HEK293T (cell line): ENCODE results near the gene SVIL.

Source experiments
- ARNT ChIP-seq: fragments of 450-650 bp; IDR thresholded peaks from 2 replicates; pipeline ENCODE4 v1.6.1; 2017; ENCODE audit warnings: mild to moderate bottlenecking
- BHLHE40 ChIP-seq: fragments of 450-650 bp; IDR thresholded peaks from 2 replicates; pipeline ENCODE4 v1.6.1; 2016; ENCODE audit warnings: mild to moderate bottlenecking, moderate library complexity, borderline replicate concordance
- CTBP1 ChIP-seq: fragments of 450-650 bp; IDR thresholded peaks from 2 replicates; pipeline ENCODE4 v1.6.1; 2016; ENCODE audit warnings: borderline replicate concordance
- ELF4 ChIP-seq: fragments of 450-650 bp; IDR thresholded peaks from 2 replicates; pipeline ENCODE4 v1.6.1; 2017; ENCODE audit warnings: antibody characterized with exemption
- FOXA1 ChIP-seq: fragments of 450-650 bp; IDR thresholded peaks from 2 replicates; pipeline ENCODE4 v1.6.1; 2016; ENCODE audit warnings: mild to moderate bottlenecking
- FOXK2 ChIP-seq: fragments of 450-650 bp; IDR thresholded peaks from 2 replicates; pipeline ENCODE4 v1.6.1; 2016; ENCODE audit warnings: mild to moderate bottlenecking
- FOXM1 ChIP-seq: fragments of 450-650 bp; IDR thresholded peaks from 2 replicates; pipeline ENCODE4 v1.6.1; 2017; ENCODE audit warnings: mild to moderate bottlenecking, borderline replicate concordance
- LEF1 ChIP-seq: fragments of 450-650 bp; IDR thresholded peaks from 2 replicates; pipeline ENCODE4 v1.6.1; 2017; ENCODE audit warnings: mild to moderate bottlenecking, borderline replicate concordance
- NFRKB ChIP-seq: fragments of 450-650 bp; IDR thresholded peaks from 2 replicates; pipeline ENCODE4 v1.6.1; 2016; ENCODE audit warnings: mild to moderate bottlenecking, moderate library complexity
- SP1 ChIP-seq: fragments of 450-650 bp; IDR thresholded peaks from 2 replicates; pipeline ENCODE4 v1.6.1; 2017

DNA sequence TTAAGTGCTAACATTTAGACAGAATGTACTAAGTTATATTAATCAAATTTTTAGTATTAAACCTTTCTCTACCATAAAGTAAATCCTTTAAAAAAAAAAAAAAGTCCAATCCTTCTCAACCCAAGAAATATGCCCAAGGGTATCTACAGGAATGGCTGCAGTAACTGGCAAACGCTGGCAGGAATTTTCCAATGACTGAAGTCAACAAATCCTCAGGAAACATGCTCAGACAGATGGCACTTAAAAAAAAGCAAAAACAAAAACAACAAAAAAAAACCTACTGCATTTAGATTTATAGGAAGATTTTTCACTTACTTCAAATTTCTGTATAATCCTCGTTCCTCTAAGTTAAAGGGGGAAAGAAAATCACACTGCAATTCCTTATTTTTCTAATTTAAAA is 666 bp downstream of the SVIL start:
- no peak for TF ChIP-seq LEF1
- TF ChIP-seq FOXK2, result no peak
- TF ChIP-seq FOXM1, result no peak
- no peak for TF ChIP-seq ELF4
- no peak for TF ChIP-seq NFRKB
- TF ChIP-seq CTBP1, result no peak
- no peak for TF ChIP-seq ARNT
- TF ChIP-seq SP1, result no peak
- TF ChIP-seq BHLHE40, result no peak
- TF ChIP-seq FOXA1, result no peak
